ENCODE measurements around the gene PSME1.

- no peak for TF ChIP-seq POLR2AphosphoS5 (IDR thresholded peaks at IDR 0.05; ENCODE audit: low read depth, low read length)
- TF ChIP-seq POLR2A (IDR thresholded peaks at IDR 0.05; ENCODE audit: low read depth, low read length), result no peak
- TF ChIP-seq TAF1 (IDR thresholded peaks at IDR 0.05; ENCODE audit: borderline replicate concordance, low read depth, low read length), result no peak
Observed at GRCh38 chr14:24110060-24110459, 25.9 kb upstream of the PSME1 start.
